OCI-LY3 (cell line): ENCODE data around the gene SMCO4.
"Not testable (repeated sequence)": the region's sequence is repeated elsewhere in the genome, so short reads cannot be mapped to it uniquely, and the experiment has no call there.

Experiments
- H2AFZ ChIP-seq: fragments of 200-600, 300-600 bp; shearing (Covaris generic); 2 replicates; pipeline ENCODE4 v1.6.0; 2014; ENCODE audit warnings: antibody characterized with exemption, low read depth, low read length
- H3K27ac ChIP-seq: fragments of 200-600, 300-600 bp; sonication (generic); 2 replicates; pipeline ENCODE4 v1.5.1; 2014; ENCODE audit warnings: mild to moderate bottlenecking, low read length, moderate library complexity, mixed read lengths
- H3K27me3 ChIP-seq: fragments of 200-600, 300-600 bp; sonication (generic); 2 replicates; pipeline ENCODE4 v1.6.1; 2014; ENCODE audit warnings: low read depth, low read length, mixed read lengths
- H3K36me3 ChIP-seq: fragments of 200-600, 300-600 bp; sonication (generic); replicated peaks from 2 replicates; pipeline ENCODE3; 2014; ENCODE audit warnings: low read depth, low read length, mixed read lengths
- H3K4me1 ChIP-seq: fragments of 300-600, 200-600 bp; sonication (generic); 2 replicates; pipeline ENCODE4 v1.6.1; 2014; ENCODE audit warnings: low read length, mixed read lengths
- H3K4me2 ChIP-seq: fragments of 200-600, 300-600 bp; sonication (generic); 2 replicates; pipeline ENCODE4 v1.6.1; 2014; ENCODE audit warnings: low read length, mixed read lengths
- H3K4me3 ChIP-seq: fragments of 300-600, 200-600 bp; sonication (generic); 2 replicates; pipeline ENCODE4 v1.5.1; 2014; ENCODE audit warnings: antibody characterized with exemption, mild to moderate bottlenecking, low read length, moderate library complexity
- H3K79me2 ChIP-seq: fragments of 300-600, 200-600 bp; shearing (Covaris generic); 2 replicates; pipeline ENCODE4 v1.6.1; 2014; ENCODE audit warnings: mild to moderate bottlenecking, low read length, mixed read lengths
- H3K9ac ChIP-seq: fragments of 300-600, 200-600 bp; shearing (Covaris generic); 2 replicates; pipeline ENCODE4 v1.6.0; 2014; ENCODE audit warnings: mild to moderate bottlenecking, low read length, moderate library complexity
- H3K9me3 ChIP-seq: fragments of 200-600, 300-600 bp; shearing (Covaris generic); 2 replicates; pipeline ENCODE4 v1.6.1; 2014; ENCODE audit warnings: low read length, mixed read lengths; ENCODE audit not compliant: insufficient read depth
- H4K20me1 ChIP-seq: fragments of 200-600, 300-600 bp; sonication (generic); 2 replicates; pipeline ENCODE4 v1.6.1; 2016; ENCODE audit warnings: low read length, mixed read lengths; ENCODE audit not compliant: insufficient read depth
- EZH2phosphoT487 ChIP-seq: fragments of 200-600 bp; shearing (Covaris generic); IDR thresholded peaks from 2 replicates; pipeline ENCODE4 v1.6.1; 2018; ENCODE audit warnings: antibody characterized with exemption, mixed run types, low read depth
- TF ChIP-seq, protein P1 (sequence below): fragments of 200-600, 300-600 bp; sonication (generic); IDR thresholded peaks from 2 replicates; pipeline ENCODE4 v1.5.1; 2014; ENCODE audit warnings: antibody characterized with exemption, low read length, low read depth

SMCO4 gene

DNA sequence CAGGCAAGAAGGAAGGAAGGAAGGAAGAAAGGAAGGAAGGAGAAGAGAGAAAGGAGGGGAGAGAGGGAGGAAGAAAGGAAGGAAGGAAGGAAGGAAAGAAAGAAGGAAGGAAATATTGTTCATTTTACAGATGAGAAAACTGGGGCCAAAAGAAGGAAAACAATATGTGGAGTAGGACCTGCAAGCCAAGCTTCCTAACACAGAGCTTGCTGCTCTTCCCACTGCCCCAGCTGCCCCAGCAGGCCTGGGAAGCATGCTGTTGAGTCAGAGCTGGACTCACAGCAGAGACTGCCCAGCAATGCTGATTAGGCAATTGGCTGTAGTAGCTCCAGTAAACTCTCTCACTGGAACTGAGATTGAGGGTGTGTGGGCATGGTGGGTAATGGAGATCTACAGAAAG is 42.6 kb upstream of the SMCO4 start:
- Histone ChIP-seq H3K27ac (no peak overlapping the region), H3K4me3 (no peak overlapping the region), H3K9ac (no peak overlapping the region), H4K20me1 (no peaks in the 10 kb centered on the region), H3K27me3 (peaks cover 27% of the 10 kb centered on the region), H3K36me3 (no peaks in the 10 kb centered on the region), H3K79me2 (no peaks in the 10 kb centered on the region), H3K9me3 (no peaks in the 10 kb centered on the region), H3K4me1 (no peaks in the 10 kb centered on the region), H2AFZ (no peak overlapping the region), H3K4me2 (no peak overlapping the region)
- TF ChIP-seq EZH2phosphoT487: no peak
- TF ChIP-seq, protein P1, sequence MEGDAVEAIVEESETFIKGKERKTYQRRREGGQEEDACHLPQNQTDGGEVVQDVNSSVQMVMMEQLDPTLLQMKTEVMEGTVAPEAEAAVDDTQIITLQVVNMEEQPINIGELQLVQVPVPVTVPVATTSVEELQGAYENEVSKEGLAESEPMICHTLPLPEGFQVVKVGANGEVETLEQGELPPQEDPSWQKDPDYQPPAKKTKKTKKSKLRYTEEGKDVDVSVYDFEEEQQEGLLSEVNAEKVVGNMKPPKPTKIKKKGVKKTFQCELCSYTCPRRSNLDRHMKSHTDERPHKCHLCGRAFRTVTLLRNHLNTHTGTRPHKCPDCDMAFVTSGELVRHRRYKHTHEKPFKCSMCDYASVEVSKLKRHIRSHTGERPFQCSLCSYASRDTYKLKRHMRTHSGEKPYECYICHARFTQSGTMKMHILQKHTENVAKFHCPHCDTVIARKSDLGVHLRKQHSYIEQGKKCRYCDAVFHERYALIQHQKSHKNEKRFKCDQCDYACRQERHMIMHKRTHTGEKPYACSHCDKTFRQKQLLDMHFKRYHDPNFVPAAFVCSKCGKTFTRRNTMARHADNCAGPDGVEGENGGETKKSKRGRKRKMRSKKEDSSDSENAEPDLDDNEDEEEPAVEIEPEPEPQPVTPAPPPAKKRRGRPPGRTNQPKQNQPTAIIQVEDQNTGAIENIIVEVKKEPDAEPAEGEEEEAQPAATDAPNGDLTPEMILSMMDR: no peak

DNA sequence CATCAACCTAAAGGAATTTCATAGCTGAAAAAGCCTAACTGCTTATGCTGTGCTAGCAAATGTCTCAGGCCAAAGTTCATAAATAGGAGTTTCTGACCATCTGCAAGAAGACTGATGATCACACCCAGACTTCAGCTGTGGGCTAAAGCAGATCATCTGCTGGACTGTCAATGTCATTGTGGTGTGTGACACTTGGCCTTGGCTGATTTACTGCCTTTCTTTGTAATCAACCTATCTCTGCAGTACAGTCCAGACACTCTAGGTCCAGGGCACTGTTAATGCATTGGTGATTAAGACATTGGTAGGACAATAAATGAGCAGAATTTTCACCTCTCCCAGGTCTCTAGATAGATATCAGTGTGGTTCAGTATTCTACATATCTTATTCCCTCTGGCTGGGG is 40.3 kb upstream of the SMCO4 start:
- Histone ChIP-seq H3K9ac (no peak overlapping the region), H3K27ac (no peak overlapping the region), H3K4me1 (no peaks in the 10 kb centered on the region), H2AFZ (no peak overlapping the region), H3K4me2 (no peak overlapping the region), H3K27me3 (peaks cover 13% of the 10 kb centered on the region), H3K79me2 (no peaks in the 10 kb centered on the region), H3K4me3 (no peak overlapping the region), H4K20me1 (no peaks in the 10 kb centered on the region), H3K9me3 (peaks cover 4% of the 10 kb centered on the region), H3K36me3 (no peaks in the 10 kb centered on the region)
- TF ChIP-seq, protein P1: no peak
- no peak for TF ChIP-seq EZH2phosphoT487

DNA sequence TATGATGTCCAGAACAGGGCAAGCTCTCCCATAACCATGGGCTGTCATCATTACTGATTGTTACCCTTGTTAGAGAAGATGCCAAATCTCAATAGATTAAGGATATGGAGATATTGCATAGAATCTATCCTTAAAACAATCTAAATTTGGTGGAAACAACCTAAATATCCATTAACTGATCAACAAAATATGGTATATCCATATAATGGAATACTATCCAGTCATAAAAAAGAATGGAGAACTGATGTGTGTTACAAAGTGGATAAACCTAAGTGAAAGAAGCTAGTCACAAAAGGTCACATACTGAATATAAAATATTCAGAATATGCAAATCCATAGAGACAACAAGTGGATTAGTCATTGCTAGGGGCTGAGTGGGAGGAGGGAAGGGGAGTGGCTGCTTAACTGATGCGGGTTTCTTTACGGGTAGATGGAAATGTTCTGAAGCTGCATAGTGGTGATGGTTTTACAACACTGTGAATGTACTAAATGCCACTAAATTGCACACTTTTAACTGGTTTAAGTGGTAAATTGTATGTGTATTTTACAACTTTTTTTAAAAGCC is 36.1 kb upstream of the SMCO4 start:
- Histone ChIP-seq H3K4me2 (no peak overlapping the region), H2AFZ (no peak overlapping the region), H3K36me3 (no peaks in the 10 kb centered on the region), H3K79me2 (no peaks in the 10 kb centered on the region), H3K9me3 (peaks cover 4% of the 10 kb centered on the region), H3K4me1 (no peaks in the 10 kb centered on the region), H3K4me3 (no peak overlapping the region), H3K27ac (no peak overlapping the region), H3K9ac (no peak overlapping the region), H4K20me1 (no peaks in the 10 kb centered on the region), H3K27me3 (0 out of 2 replicates have a peak, but pooled peaks cover 3% of the 10 kb centered on the region)
- no peak for TF ChIP-seq EZH2phosphoT487
- TF ChIP-seq, protein P1: no peak

DNA sequence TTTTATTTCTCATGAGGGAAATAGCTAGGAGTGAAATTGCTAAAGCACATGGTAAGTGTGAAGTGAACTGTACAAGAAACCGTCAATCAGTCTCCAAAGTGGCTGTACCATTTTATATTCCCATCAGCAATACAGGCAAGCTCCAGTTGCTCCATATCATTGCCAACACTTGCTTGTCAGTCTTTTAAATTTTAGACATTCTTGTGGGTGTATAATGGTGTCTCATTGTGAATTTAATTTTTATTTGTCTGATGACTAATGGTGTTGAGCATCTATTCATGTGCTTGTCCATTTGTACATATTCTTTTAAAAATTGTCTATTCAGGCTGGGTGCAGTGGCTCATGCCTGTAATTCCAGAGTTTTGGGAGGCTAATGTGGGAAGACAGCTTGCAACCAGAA is 34.1 kb upstream of the SMCO4 start:
- TF ChIP-seq, protein P1: no peak
- no peak for TF ChIP-seq EZH2phosphoT487
- H3K9me3 ChIP-seq: peaks cover 4% of the 10 kb centered on the region

DNA sequence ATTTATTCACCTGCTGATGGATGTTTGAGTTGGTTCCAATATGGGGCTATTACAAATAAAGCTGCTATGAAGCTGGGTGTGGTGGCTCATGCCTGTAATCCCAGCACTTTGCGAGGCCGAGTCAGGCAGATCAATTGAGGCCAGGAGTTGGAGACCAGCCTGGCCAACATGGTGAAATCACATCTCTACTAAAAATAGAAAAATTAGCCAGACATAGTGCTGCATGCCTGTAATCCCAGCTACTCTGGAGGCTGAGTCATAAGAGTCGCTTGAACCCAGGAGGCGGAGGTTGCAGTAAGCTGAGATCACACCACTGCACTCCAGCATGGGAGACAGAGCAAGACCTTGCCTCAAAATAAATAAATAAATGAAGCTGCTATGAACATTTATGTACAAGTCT is 33.7 kb upstream of the SMCO4 start:
- not testable (repeated sequence) for H3K9ac ChIP-seq, H3K4me2 ChIP-seq, H3K4me1 ChIP-seq, H3K9me3 ChIP-seq, H3K36me3 ChIP-seq, H3K27ac ChIP-seq, H3K79me2 ChIP-seq, H4K20me1 ChIP-seq, H3K27me3 ChIP-seq, H2AFZ ChIP-seq, H3K4me3 ChIP-seq

More for the DNA sequence above, 34.1 kb upstream of the SMCO4 start:
- Histone ChIP-seq H3K79me2 (no peaks in the 10 kb centered on the region), H3K27ac (no peak overlapping the region), H3K27me3 (0 out of 2 replicates have a peak, but pooled peaks cover 3% of the 10 kb centered on the region), H3K9ac (no peak overlapping the region), H2AFZ (no peak overlapping the region), H3K4me3 (no peak overlapping the region), H3K36me3 (no peaks in the 10 kb centered on the region), H3K4me1 (no peaks in the 10 kb centered on the region), H4K20me1 (no peaks in the 10 kb centered on the region), H3K4me2 (no peak overlapping the region)
